Skeletal muscle tissue (tissue), 4 donors: ENCODE data around the gene PKIG. TPM values are rescaled to one million over a fixed set of nuclear protein-coding genes. Genes with fewer than 3 reads are reported as not detected.

Experiments
- H3K27ac ChIP-seq: one replicate; pipeline ENCODE4 v1.7.0; 2013; ENCODE audit warnings: mild to moderate bottlenecking, low read depth, low read length, inconsistent platforms
- H3K27me3 ChIP-seq, 3 donors: one replicate each; pipeline ENCODE4 v1.7.0; 2013; ENCODE audit warnings: low read length in 3 of 3; ENCODE audit not compliant: control insufficient read depth in 3 of 3, insufficient read depth in 3 of 3
- H3K36me3 ChIP-seq, 3 donors: one replicate each; pipeline ENCODE4 v1.7.0; 2013; ENCODE audit warnings: low read length in 3 of 3; ENCODE audit not compliant: control insufficient read depth in 3 of 3, insufficient read depth in 3 of 3
- H3K4me1 ChIP-seq, 3 donors: one replicate each; pipeline ENCODE4 v1.7.0; 2013; ENCODE audit warnings: low read length in 3 of 3, mild to moderate bottlenecking in 3 of 3; ENCODE audit not compliant: control insufficient read depth in 3 of 3, insufficient read depth in 3 of 3
- H3K4me3 ChIP-seq, 3 donors: one replicate each; pipeline ENCODE4 v1.7.0; 2013; ENCODE audit warnings: low read length in 3 of 3
- H3K9ac ChIP-seq, 3 donors: one replicate each; pipeline ENCODE4 v1.7.0; 2013; ENCODE audit warnings: low read length in 3 of 3, mild to moderate bottlenecking in 3 of 3, moderate library complexity in 2 of 3, low read depth in 1 of 3
- H3K9me3 ChIP-seq, 3 donors: one replicate each; pipeline ENCODE4 v1.7.0; 2013; ENCODE audit warnings: low read length in 3 of 3; ENCODE audit not compliant: control insufficient read depth in 3 of 3
- total RNA-seq: library from RNA; depleted of rRNA; stranded (reverse); fragments of >200 nt; gene quantifications from one replicate; pipeline ENCODE4 v1.2.3, GENCODE V29; 2014
- donor health status: Osteomylitis.

The PKIG gene
- total RNA-seq, 1 donor from 2014 or later, result 37.1 TPM

DNA sequence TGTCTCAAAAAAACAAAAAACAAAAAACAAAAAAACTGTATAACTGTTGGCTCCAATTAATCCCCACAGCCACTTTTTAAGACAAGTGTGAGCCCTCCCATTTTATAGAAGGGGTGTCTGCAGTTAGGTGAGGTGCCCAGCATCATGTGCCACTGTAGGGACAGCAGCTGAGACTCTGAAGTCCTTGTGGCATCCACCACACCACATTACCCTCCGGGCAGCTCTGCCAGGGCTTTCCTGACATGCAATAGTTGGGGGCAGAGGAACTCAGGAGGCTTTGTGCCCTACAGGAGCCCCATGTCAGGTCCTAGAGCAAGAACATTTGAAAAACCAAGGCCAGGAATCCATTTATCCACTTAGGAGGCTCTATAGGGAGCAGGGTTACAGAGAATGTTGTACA is 17.3 kb downstream of the PKIG start:
- Histone ChIP-seq H3K4me1 (peaks cover 76 to 91% (median 78%) of the 10 kb centered on the region in 3 donors), H3K9ac (peak overlapping the region; percentile 2 to 74 (median 35)), H3K36me3 (peaks cover 0 to 4% (median 3%) of the 10 kb centered on the region in 3 donors), H3K27ac (peak overlapping the region; percentile 77), H3K9me3 (no peaks in the 10 kb centered on the region), H3K4me3 (peak overlapping the region in 1 of 3 donors; percentile 41), H3K27me3 (no peaks in the 10 kb centered on the region)

DNA sequence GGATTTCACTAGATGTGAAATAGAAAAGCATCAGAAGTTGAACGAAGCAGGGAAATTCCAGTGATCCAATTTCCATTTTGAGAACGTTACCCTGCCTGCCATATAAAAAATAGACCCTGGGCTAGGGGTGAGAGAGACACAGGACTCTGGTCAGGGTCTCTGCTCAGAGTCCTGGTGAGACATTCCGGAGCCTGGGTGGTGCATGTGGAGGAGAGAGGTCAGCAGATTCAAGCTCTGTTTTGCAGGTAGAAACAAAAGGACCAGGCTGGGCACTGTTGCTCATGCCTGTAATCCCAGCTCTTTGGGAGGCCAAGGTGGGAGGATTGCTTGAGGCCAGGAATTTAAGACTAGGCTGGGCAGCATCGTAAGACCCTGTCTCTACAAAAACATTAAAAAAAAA is 17.9 kb downstream of the PKIG start:
- H3K4me1 ChIP-seq, result peaks cover 71 to 85% (median 72%) of the 10 kb centered on the region in 3 donors
- H3K27ac ChIP-seq, result peak overlapping the region; percentile 77
- H3K9ac ChIP-seq, result peak overlapping the region in 2 of 3 donors; percentile 74 to 75
- H3K4me3 ChIP-seq, result peak overlapping the region; percentile 32 to 57 (median 41)
- no peaks in the 10 kb centered on the region for H3K27me3 ChIP-seq
- peaks cover 0 to 4% (median 3%) of the 10 kb centered on the region in 3 donors for H3K36me3 ChIP-seq
- H3K9me3 ChIP-seq, result no peaks in the 10 kb centered on the region

GRCh38 chr20:44600758-44601201 is 18.4 kb downstream of the PKIG start:
- Histone ChIP-seq H3K36me3 (peaks cover 0 to 4% (median 3%) of the 10 kb centered on the region in 3 donors), H3K27ac (peak overlapping the region; percentile 77), H3K4me3 (peak overlapping the region; percentile 32 to 57 (median 56)), H3K9ac (peak overlapping the region; percentile 28 to 75 (median 74)), H3K4me1 (peaks cover 68 to 82% (median 71%) of the 10 kb centered on the region in 3 donors), H3K9me3 (no peaks in the 10 kb centered on the region), H3K27me3 (no peaks in the 10 kb centered on the region)

- H3K9ac ChIP-seq, result peak overlapping the region; percentile 28 to 75 (median 74)
- no peaks in the 10 kb centered on the region for H3K27me3 ChIP-seq
- peaks cover 0 to 4% (median 3%) of the 10 kb centered on the region in 3 donors for H3K36me3 ChIP-seq
- H3K9me3 ChIP-seq, result no peaks in the 10 kb centered on the region
- H3K27ac ChIP-seq, result peak overlapping the region; percentile 77
- H3K4me3 ChIP-seq, result peak overlapping the region; percentile 32 to 57 (median 56)
- H3K4me1 ChIP-seq, result peaks cover 64 to 78% (median 68%) of the 10 kb centered on the region in 3 donors
Observed at GRCh38 chr20:44601236-44601671, 18.9 kb downstream of the PKIG start.

DNA sequence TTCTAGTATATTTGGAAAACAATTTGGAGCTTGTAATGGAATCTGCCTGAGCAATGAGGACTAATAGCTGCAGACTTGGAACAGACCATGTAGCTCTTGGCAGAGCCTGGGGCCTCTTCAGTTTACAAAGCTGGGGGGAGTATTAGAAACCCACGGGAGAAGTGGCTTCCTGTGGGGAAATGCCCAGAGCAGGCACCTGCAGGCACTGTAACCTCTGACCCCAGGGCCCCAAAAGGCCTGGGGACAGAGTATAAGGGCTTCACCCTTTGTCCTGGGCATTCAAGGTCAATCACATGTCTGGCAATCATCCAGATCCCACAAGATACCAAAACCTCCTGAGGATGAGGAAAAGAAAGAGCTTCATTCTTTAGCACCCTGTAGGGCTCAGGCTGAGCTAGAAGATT is 19.4 kb downstream of the PKIG start:
- Histone ChIP-seq H3K4me1 (peaks cover 59 to 72% (median 62%) of the 10 kb centered on the region in 3 donors), H3K9me3 (no peaks in the 10 kb centered on the region), H3K4me3 (no peak overlapping the region), H3K27ac (peak overlapping the region; percentile 77), H3K27me3 (no peaks in the 10 kb centered on the region), H3K36me3 (peaks cover 0 to 4% (median 0%) of the 10 kb centered on the region in 3 donors), H3K9ac (peak overlapping the region in 2 of 3 donors; percentile 28 to 75)

DNA sequence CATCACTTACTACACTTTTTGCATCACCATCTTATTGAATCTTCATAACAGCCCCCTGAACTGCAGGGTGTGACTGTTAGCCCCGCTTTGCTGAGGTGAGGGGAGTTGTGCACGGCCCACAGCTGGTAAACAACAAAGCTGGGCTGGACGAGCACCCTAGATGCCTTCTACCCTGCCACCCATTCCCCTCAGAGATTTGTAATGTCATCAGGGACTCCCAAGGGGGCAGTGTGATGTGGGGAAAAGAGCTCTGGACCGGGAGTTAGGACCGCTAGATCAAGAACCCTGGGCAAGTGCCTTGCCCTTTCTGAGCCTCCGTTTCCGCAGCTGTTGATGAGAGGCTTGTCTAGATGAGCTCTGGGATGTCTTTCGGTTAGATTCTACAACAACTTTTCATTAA is 20.9 kb downstream of the PKIG start:
- Histone ChIP-seq H3K4me1 (peaks cover 45 to 63% (median 52%) of the 10 kb centered on the region in 3 donors), H3K27ac (no peak overlapping the region), H3K4me3 (no peak overlapping the region), H3K9ac (no peak overlapping the region), H3K27me3 (no peaks in the 10 kb centered on the region), H3K9me3 (no peaks in the 10 kb centered on the region), H3K36me3 (peaks cover 0 to 4% (median 0%) of the 10 kb centered on the region in 3 donors)

- peaks cover 33 to 55% (median 44%) of the 10 kb centered on the region in 3 donors for H3K4me1 ChIP-seq
Observed at GRCh38 chr20:44606725-44607441, 24.5 kb downstream of the PKIG start.

GRCh38 chr20:44609006-44609515 is 26.7 kb downstream of the PKIG start:
- Histone ChIP-seq H3K27ac (peak overlapping the region; percentile 80), H3K4me1 (peaks cover 35 to 44% (median 38%) of the 10 kb centered on the region in 3 donors), H3K9me3 (no peaks in the 10 kb centered on the region), H3K9ac (peak overlapping the region; percentile 34 to 76 (median 74)), H3K4me3 (peak overlapping the region; percentile 61 to 72 (median 69)), H3K36me3 (peaks cover 8 to 11% (median 9%) of the 10 kb centered on the region in 3 donors), H3K27me3 (no peaks in the 10 kb centered on the region)

More at GRCh38 chr20:44606725-44607441, 24.5 kb downstream of the PKIG start:
- no peaks in the 10 kb centered on the region for H3K27me3 ChIP-seq
- no peak overlapping the region for H3K27ac ChIP-seq
- no peak overlapping the region for H3K4me3 ChIP-seq
- H3K9ac ChIP-seq, result no peak overlapping the region
- peaks cover 0 to 4% (median 0%) of the 10 kb centered on the region in 3 donors for H3K36me3 ChIP-seq
- H3K9me3 ChIP-seq, result no peaks in the 10 kb centered on the region

DNA sequence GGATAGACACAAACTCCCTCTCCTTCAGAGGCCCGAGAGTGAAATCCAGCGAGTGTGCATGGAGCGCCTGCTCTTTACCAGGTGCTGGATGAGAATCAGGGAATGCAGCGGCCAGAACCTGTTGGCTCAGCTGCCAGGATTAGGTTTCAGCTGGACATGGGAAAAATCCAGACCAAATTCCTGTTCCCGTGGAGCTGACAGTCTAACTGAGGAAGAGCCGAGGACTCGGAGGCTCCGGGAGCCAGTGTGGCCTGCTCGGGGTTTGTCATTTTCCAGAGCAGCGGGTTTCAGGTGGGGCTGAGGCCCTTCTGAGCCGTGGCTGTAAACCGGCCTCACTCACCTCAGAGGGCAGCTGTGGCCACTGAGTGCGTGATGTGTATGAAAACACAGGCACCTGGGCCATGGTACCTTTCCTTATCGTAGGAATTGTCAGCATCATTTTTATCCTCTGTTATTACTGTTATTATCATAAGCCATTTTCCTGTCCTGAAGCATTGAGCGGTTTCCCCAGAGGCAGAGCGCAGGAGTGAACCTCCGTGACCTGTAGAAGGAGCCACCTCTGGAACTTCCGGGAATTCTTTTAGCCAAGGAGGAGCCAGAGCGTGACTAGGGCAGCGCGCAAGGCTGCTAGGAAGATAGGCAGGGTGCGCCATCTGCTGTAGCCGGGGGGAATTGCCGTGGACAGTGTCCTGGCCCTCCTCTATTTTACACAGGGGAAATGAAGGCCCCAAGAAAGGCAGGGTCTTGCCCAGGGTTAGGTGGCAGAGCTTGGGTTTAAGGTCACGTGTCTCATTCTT is 27.3 kb downstream of the PKIG start:
- Histone ChIP-seq H3K4me1 (peaks cover 38 to 45% (median 44%) of the 10 kb centered on the region in 3 donors), H3K27ac (peak overlapping the region; percentile 80), H3K27me3 (no peaks in the 10 kb centered on the region), H3K36me3 (peaks cover 13 to 15% (median 14%) of the 10 kb centered on the region in 3 donors), H3K4me3 (peak overlapping the region; percentile 61 to 72 (median 69)), H3K9me3 (no peaks in the 10 kb centered on the region), H3K9ac (peak overlapping the region; percentile 34 to 76 (median 74))
